GM18870 (cell line): ENCODE data around the gene GRIFIN.

Experiments
- ATAC-seq: cut with Tn5 transposase; IDR thresholded peaks from one replicate; pipeline ENCODE4 v1.9.1; 2021; ENCODE audit warnings: moderate library complexity; ENCODE audit not compliant: unreplicated experiment

Gene GRIFIN

DNA sequence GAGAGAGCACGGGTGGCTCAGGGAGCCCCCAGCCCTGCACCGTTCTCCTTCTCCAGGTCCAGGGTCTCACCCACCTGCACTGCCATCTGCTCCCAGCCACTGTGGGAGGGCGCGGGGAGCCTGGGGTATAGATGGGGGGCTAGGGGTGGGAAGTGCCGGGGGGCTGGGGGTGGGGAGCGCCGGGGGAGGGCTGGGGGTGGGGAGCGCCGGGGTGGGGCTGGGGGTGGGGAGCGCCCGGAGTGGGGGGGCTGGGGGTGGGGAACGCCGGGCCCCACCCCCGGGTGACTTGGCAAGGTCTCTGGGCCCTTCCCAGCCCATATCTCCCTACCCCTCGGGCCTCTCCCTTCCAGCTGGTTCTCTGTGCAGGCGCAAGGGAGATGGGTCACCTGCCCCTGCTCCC is at the start of gene GRIFIN:
Gene GRIFIN (minus strand): TSS at position 101 of the 400 bp plus-strand sequence. CDS start 15 bp downstream, at position 86.
- no peak for ATAC-seq

DNA sequence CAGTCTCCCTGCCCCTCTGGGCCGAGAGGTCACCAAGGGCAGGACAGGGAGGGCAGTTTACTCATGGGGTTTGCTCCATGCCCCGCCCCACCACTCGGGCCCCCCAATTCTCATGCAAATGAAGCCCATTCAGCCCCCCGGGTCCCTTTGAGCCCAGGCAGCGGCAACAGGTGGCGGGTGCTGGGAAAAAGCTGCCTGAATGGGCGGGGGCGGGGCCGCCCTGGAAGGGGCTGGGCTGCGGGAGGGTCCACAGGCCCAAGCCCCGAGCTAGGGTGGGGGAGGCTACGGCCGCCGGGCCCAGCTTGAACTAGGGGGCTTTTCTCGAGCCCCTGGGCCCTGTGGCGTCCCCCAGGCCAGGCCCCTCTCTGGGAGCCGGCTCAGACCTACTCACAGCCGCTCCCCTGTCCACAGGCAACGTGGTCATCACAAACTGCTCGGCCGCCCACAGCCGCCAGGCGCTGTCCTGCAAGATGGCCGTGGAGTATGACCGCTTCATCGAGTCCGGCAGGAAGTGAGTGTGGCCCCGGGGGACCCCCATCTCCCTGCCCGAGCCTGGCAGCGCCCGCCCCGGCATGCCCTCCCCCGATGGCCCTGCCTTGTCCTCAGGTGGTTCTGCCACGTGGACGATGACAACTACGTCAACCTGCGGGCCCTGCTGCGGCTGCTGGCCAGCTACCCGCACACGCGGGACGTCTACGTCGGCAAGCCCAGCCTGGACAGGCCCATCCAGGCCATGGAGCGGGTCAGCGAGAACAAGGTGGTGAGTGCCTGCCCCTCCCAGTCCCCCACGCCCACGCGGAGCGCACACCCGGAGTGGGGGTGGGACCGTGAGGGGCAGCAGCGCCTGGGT is 48.8 kb upstream of the GRIFIN start:
- no peak for ATAC-seq

DNA sequence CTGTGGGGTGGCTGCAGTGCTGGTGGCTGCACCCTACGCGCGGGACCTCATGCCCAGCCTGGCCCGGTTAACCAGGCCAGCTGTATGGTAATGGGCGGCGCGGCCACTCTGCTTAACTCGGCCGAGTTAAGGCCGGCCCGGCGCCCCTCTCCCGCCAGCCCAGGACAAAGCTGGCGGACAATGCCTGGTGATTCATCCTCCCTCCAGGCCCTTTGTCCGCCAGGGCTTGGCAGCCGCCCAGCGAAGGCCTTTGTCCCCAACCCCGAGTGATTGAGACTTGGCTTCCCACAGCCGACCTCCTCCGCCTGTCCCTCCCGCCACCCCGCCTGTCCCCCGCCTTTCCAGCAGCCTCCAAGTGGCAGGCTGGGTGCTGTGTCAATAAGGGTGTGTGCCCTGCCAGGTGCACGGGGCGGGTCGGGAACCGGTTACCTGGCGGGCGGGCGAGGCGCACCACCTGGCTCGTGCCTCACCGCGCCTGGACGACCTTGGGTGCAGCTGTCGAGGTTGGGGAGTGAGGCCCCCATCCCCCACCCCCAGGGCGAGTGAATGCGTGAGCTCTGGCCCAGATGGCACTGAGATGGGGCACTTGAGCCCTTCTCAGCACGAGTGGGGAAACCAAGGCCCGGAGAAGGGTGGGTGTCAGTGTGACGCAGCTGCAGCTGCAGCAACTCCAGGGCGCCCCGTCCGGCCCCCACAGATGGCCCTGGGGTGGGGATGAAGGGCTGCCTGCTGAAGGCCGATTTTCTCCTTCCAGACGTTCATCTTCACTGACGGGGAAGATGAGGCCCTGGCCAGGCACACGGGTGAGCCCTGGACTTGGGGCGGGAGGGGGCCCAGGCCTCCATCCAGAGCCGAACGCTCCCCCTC is 48.0 kb upstream of the GRIFIN start:
- no peak for ATAC-seq

- no peak for ATAC-seq
Observed at GRCh38 chr7:2523461-2523936, 47.3 kb upstream of the GRIFIN start.

GRCh38 chr7:2522780-2523433 is 46.7 kb upstream of the GRIFIN start:
- ATAC-seq, result no peak

DNA sequence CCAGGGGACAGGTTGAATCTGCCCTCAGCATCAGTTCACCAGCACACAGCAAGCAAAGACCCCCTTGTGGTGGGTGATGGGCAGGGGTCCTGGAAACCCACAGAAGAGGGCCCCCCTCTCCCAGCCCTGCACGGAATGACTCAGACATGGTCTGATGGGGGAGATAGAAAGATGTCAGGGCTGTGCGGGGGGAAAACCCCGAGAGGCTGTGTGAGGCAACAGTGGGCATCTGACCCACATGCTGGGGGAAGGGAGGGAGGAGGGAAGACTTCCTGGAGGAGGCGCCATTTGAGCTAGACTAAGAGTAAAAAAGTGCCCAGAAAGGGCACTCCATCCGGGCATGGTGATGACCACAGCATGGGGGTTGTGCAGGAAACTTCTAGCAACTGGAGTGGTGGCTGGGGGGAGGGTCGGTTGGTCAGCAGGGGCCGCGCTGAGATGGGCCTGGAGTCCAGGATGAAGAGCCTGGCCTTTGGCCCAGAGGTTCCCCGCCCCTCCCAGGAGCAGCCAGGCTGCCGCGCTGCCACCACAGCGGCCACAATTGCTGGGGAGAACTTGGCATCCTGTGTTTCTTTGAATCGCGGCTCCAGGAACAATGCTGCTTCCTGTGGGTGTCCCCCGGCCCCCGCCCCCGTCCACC is 45.9 kb upstream of the GRIFIN start:
- ATAC-seq, result no peak

- no peak for ATAC-seq
Observed at GRCh38 chr7:2521341-2521745, 45.1 kb upstream of the GRIFIN start.

GRCh38 chr7:2520761-2521290 is 44.6 kb upstream of the GRIFIN start:
- ATAC-seq, result no peak

GRCh38 chr7:2520131-2520760 is 44.0 kb upstream of the GRIFIN start:
- no peak for ATAC-seq

DNA sequence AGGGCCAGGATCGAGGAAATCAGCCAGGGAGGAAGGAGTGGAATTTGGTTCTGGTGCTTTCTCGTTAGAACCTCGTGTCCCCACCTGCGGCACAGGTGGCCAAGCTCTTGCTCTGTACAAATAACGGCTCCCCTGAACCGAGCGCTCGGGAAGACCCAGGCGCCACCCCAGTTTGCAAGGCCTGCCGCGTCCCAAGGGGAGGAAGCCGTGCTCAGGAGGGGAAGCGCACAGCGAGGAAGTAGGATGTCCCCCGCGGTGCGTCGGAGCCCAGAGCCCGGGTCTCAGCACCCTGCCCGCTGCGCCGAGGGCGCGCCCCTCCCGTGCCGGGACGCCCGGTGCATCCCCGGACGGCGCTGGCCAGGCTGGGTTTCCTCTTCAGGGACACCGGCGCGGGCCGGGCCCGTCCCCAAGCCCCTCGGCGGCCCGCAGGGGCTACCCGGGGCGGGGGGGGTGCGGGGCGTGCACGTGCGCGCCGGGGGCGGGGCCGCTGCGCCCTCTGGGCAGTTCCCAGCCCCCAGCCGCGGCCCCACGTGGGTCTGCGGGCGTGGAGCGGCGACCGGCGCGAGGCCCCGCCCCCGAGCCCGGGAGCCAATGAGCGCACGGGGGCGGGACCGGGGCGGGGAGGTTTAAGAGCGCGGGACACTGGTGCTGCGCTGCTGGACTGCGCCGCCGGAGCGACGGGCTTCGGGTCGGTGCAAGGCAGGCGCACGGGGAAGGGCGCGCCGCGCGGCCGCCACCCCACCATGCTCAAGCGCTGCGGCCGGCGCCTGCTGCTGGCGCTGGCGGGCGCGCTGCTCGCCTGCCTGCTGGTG is 43.1 kb upstream of the GRIFIN start, which contains the start of gene LFNG:
Gene LFNG (plus strand): TSS at position 656 of the 812 bp plus-strand sequence. CDS start 88 bp downstream, at position 744.
- no peak for ATAC-seq

- no peak for ATAC-seq
Observed at GRCh38 chr7:2518737-2519118, 42.5 kb upstream of the GRIFIN start.

DNA sequence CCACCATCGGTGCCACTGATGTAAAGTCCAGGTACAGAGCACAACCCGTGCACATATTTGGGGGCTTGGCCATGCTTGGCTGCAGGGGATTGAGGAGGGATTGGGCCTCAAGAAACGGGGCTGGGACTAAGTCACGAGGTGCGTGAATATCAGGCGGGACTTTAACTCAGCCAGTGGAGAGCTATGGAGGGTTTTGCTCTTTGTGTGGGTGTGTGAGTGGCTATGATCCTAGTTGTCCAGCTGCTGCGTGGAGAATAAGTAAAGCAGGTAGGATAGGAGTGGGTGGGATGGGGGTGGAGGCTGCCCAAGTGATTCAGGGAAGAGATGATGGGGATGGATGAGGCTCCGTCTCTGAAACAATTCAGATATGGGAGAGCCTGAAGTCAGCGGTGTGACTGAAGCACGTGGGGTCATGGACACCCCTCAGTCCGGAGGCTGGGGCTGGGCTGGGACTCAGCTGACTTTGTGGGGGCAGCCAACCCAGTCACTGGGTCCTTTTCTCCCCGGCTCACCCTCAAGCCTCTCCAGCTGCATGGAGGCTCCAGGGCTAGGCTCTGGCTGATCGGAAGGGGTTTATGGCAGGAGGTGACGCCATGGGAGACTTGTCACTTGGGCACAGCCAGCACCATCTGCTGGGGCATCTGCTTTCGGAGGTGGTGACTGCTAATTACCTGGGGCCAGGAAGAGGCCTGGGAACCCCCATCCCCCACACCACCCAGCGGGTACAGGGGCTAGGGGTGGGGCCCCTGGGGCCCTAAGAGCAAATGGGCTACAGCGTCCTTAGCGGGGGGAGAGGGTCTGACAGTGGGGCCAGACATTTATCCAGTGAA is 41.7 kb upstream of the GRIFIN start:
- ATAC-seq, result no peak

DNA sequence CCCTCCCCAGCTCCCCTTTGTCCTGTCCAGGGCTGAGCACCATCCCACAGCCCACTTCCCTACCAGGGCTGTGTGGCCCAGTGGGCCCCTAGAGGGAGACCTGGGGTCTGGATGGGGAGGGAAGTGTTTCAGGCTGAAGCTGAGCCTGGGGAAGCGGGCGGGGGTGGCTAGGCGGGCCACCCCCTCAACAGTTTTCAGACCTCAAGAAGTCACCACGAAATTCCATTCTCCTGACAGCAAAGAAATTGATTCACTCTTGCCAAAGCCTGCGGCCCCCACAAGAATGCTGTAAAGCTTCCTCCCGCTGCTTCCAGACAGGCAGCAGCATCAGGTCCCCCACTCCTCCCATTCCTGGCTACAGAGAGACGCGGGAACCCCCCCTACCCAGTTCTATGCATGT is 40.8 kb upstream of the GRIFIN start:
- no peak for ATAC-seq

DNA sequence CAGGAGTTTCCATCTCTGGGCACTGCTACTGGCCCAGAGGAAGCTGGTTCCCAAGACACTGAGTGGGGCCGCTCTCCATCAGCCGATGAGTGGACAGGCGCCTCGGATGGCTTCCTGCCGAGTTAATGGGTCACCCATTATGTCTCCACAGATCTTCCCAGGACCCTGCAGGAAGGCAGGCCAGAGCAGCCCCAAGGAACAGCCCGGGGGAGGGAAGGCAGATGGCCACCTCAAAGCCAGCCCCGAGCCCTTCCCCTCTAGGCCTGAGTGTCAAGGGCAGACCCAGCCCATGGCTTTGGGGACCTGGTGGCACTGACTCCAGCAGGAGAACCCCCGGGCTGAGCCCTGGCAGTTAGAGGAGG is 40.0 kb upstream of the GRIFIN start:
- no peak for ATAC-seq

GRCh38 chr7:2515424-2516193 is 39.4 kb upstream of the GRIFIN start:
- no peak for ATAC-seq

GRCh38 chr7:2514473-2515423 is 38.5 kb upstream of the GRIFIN start:
- ATAC-seq, result no peak
